Measurements from ENCODE around the gene DLL1. TPM values are rescaled to one million over a fixed set of nuclear protein-coding genes. Genes with fewer than 3 reads are reported as not detected.

Gene DLL1
- total RNA-seq, 3 donors from 2014 or later: 11.0 to 24.0 (median 16.5) TPM

Small RNA genes within 50 kb of the gene (microRNA-seq; reads per million reads assigned to microRNA genes)
- gene MIR4644: not detected

Other genes starting within 250 kb of the DLL1 start
- 10 to 100 TPM; 30.7 to 40.0 (median 38.3) TPM for gene FAM120B, start 15.7 kb upstream of the DLL1 start, total RNA-seq

Data from mucosa of descending colon (tissue), 3 donors.